Uterus (tissue), 2 donors: ENCODE measurements around the gene CTLA4.

Experiments used
- CTCF ChIP-seq, 4 experiments: fragments of 200-600 bp in 2 of 4; fragments of 450-650 bp in 2 of 4; sonication (generic) in 2 of 4; IDR thresholded peaks; one replicate each; pipeline ENCODE4 v1.5.1; 2016 to 2019; ENCODE audit warnings: antibody characterized with exemption in 4 of 4, mild to moderate bottlenecking in 2 of 4, moderate library complexity in 1 of 4
- POLR2A ChIP-seq, 2 donors: fragments of 450-650 bp; IDR thresholded peaks; one replicate each; pipeline ENCODE4 v1.6.1; 2016; ENCODE audit warnings: antibody characterized with exemption in 2 of 2, mild to moderate bottlenecking in 1 of 2, moderate library complexity in 1 of 2

GRCh38 chr2:203880557-203881125 is 13.1 kb downstream of the CTLA4 start:
- TF ChIP-seq POLR2A (IDR thresholded peaks at IDR 0.05) (no peak), CTCF (IDR thresholded peaks at IDR 0.05) (no peak)
